HepG2 (cell line): ENCODE data around the gene EIF3A.

Experiments
- GMEB2 ChIP-seq: IDR thresholded peaks from 2 replicates; pipeline ENCODE4 v1.6.1; 2016; ENCODE audit warnings: missing biosample characterization, missing genetic modification reagents, low read depth
- KLF6 ChIP-seq: IDR thresholded peaks from 2 replicates; pipeline ENCODE4 v1.8.0; 2016; ENCODE audit warnings: missing biosample characterization, missing genetic modification reagents
- RORA ChIP-seq: sonication (generic); formaldehyde crosslinking; IDR thresholded peaks from 2 replicates; pipeline ENCODE4 v1.5.0; 2020; ENCODE audit warnings: mild to moderate bottlenecking, missing genetic modification reagents, moderate library complexity
- RXRA ChIP-seq: sonication (generic); formaldehyde crosslinking; IDR thresholded peaks from 2 replicates; pipeline ENCODE4 v1.5.1; 2020; ENCODE audit warnings: missing genetic modification reagents
- ZC3H13 ChIP-seq: sonication (generic); formaldehyde crosslinking; IDR thresholded peaks from 2 replicates; pipeline ENCODE4 v1.8.1; 2023; ENCODE audit warnings: mild to moderate bottlenecking, missing genetic modification reagents, moderate library complexity
- ZNF224 ChIP-seq: sonication (generic); formaldehyde crosslinking; IDR thresholded peaks from 2 replicates; pipeline ENCODE4 v1.5.0; 2020; ENCODE audit warnings: mild to moderate bottlenecking, missing genetic modification reagents
- ZNF460 ChIP-seq: sonication (generic); formaldehyde crosslinking; IDR thresholded peaks from 2 replicates; pipeline ENCODE4 v1.5.1; 2020; ENCODE audit warnings: missing genetic modification reagents, mild to moderate bottlenecking, borderline replicate concordance
- ZNF468 ChIP-seq: sonication (generic); formaldehyde crosslinking; IDR thresholded peaks from 2 replicates; pipeline ENCODE4 v1.8.0; 2022; ENCODE audit warnings: mild to moderate bottlenecking, moderate library complexity, missing genetic modification reagents
- ZNF879 ChIP-seq: sonication (generic); formaldehyde crosslinking; IDR thresholded peaks from 2 replicates; pipeline ENCODE4 v1.8.1; 2023; ENCODE audit warnings: missing genetic modification reagents

GRCh38 chr10:119078422-119079179 is 2.0 kb downstream of the EIF3A start:
- TF ChIP-seq RORA (CRISPR knock-in tag) (no peak), ZC3H13 (CRISPR knock-in tag) (no peak), GMEB2 (CRISPR knock-in tag) (no peak), RXRA (CRISPR knock-in tag) (no peak), ZNF468 (CRISPR knock-in tag) (no peak), KLF6 (CRISPR knock-in tag) (no peak), ZNF224 (CRISPR knock-in tag) (no peak), ZNF460 (CRISPR knock-in tag) (no peak), ZNF879 (CRISPR knock-in tag) (no peak)
